Muscle layer of duodenum (tissue), 2 donors: ENCODE results near the gene SH3BP2.
A peak's percentile ranks its signal among the peaks of the same experiment; 100 is the strongest.

Experiments used
- H3K27ac ChIP-seq: one replicate; pipeline ENCODE4 v1.7.0; 2013; ENCODE audit warnings: mild to moderate bottlenecking, low read length
- H3K27me3 ChIP-seq: one replicate; pipeline ENCODE4 v1.7.0; 2013; ENCODE audit warnings: low read depth, mild to moderate bottlenecking, control low read depth, low read length
- H3K36me3 ChIP-seq, 2 donors: one replicate each; pipeline ENCODE4 v1.7.0; 2013; ENCODE audit warnings: low read length in 2 of 2, control low read depth in 1 of 2, mild to moderate bottlenecking in 1 of 2; ENCODE audit not compliant: insufficient read depth in 2 of 2, control insufficient read depth in 1 of 2
- H3K4me1 ChIP-seq, 2 donors: one replicate each; pipeline ENCODE4 v1.7.0; 2013; ENCODE audit warnings: low read length in 2 of 2, mild to moderate bottlenecking in 2 of 2, control low read depth in 1 of 2, moderate library complexity in 1 of 2; ENCODE audit not compliant: insufficient read depth in 2 of 2, control insufficient read depth in 1 of 2
- H3K4me3 ChIP-seq, 2 donors: one replicate each; pipeline ENCODE4 v1.7.0; 2013; ENCODE audit warnings: low read length in 2 of 2, low read depth in 1 of 2, mild to moderate bottlenecking in 1 of 2
- H3K9me3 ChIP-seq, 2 donors: one replicate each; pipeline ENCODE4 v1.7.0; 2013; ENCODE audit warnings: low read length in 2 of 2, control low read depth in 1 of 2, mild to moderate bottlenecking in 1 of 2; ENCODE audit not compliant: control insufficient read depth in 1 of 2
- donor health status: healthy.

The SH3BP2 gene

GRCh38 chr4:2818351-2818939, 25.6 kb downstream of the SH3BP2 start:
- H3K36me3 ChIP-seq: peaks cover 4 to 12% of the 10 kb centered on the region in 2 donors
- H3K4me1 ChIP-seq: peaks cover 0 to 14% of the 10 kb centered on the region in 2 donors
- peak overlapping the region in 1 of 2 donors; percentile 58 for H3K4me3 ChIP-seq
- H3K9me3 ChIP-seq: no peaks in the 10 kb centered on the region
- H3K27ac ChIP-seq: no peak overlapping the region
- H3K27me3 ChIP-seq: no peaks in the 10 kb centered on the region

GRCh38 chr4:2819244-2820215, 26.6 kb downstream of the SH3BP2 start:
- Histone ChIP-seq H3K4me3 (no peak overlapping the region), H3K27ac (no peak overlapping the region), H3K4me1 (peaks cover 0 to 10% of the 10 kb centered on the region in 2 donors), H3K27me3 (no peaks in the 10 kb centered on the region), H3K9me3 (no peaks in the 10 kb centered on the region), H3K36me3 (peaks cover 7 to 22% of the 10 kb centered on the region in 2 donors)

GRCh38 chr4:2820216-2820982, 27.5 kb downstream of the SH3BP2 start:
- no peak overlapping the region for H3K4me3 ChIP-seq
- peaks cover 0 to 10% of the 10 kb centered on the region in 2 donors for H3K4me1 ChIP-seq
- H3K27me3 ChIP-seq: no peaks in the 10 kb centered on the region
- H3K27ac ChIP-seq: no peak overlapping the region
- H3K9me3 ChIP-seq: no peaks in the 10 kb centered on the region
- H3K36me3 ChIP-seq: peaks cover 7 to 29% of the 10 kb centered on the region in 2 donors

- Histone ChIP-seq H3K36me3 (peaks cover 7 to 35% of the 10 kb centered on the region in 2 donors), H3K4me1 (peaks cover 0 to 2% of the 10 kb centered on the region in 2 donors), H3K4me3 (no peak overlapping the region), H3K27ac (no peak overlapping the region), H3K27me3 (no peaks in the 10 kb centered on the region), H3K9me3 (no peaks in the 10 kb centered on the region)
These were observed 29.8 kb downstream of the SH3BP2 start for GRCh38 chr4:2822461-2823300.

GRCh38 chr4:2823301-2823670, 30.4 kb downstream of the SH3BP2 start:
- Histone ChIP-seq H3K36me3 (peaks cover 7 to 40% of the 10 kb centered on the region in 2 donors), H3K27me3 (no peaks in the 10 kb centered on the region)

GRCh38 chr4:2823671-2824328, 30.9 kb downstream of the SH3BP2 start:
- H3K27ac ChIP-seq: no peak overlapping the region
- H3K4me3 ChIP-seq: no peak overlapping the region
- no peaks in the 10 kb centered on the region for H3K4me1 ChIP-seq
- H3K36me3 ChIP-seq: peaks cover 11 to 45% of the 10 kb centered on the region in 2 donors
- H3K9me3 ChIP-seq: no peaks in the 10 kb centered on the region
- H3K27me3 ChIP-seq: no peaks in the 10 kb centered on the region

More at GRCh38 chr4:2823301-2823670, 30.4 kb downstream of the SH3BP2 start:
- Histone ChIP-seq H3K4me1 (no peaks in the 10 kb centered on the region), H3K9me3 (no peaks in the 10 kb centered on the region), H3K27ac (no peak overlapping the region), H3K4me3 (no peak overlapping the region)

- Histone ChIP-seq H3K4me1 (no peaks in the 10 kb centered on the region), H3K27ac (no peak overlapping the region), H3K27me3 (no peaks in the 10 kb centered on the region), H3K4me3 (no peak overlapping the region), H3K36me3 (peaks cover 14 to 47% of the 10 kb centered on the region in 2 donors), H3K9me3 (no peaks in the 10 kb centered on the region)
These were observed 31.5 kb downstream of the SH3BP2 start for GRCh38 chr4:2824329-2824835.

GRCh38 chr4:2824836-2825381, 32.0 kb downstream of the SH3BP2 start:
- Histone ChIP-seq H3K9me3 (no peaks in the 10 kb centered on the region), H3K4me1 (no peaks in the 10 kb centered on the region), H3K36me3 (peaks cover 14 to 53% of the 10 kb centered on the region in 2 donors), H3K27ac (no peak overlapping the region), H3K27me3 (no peaks in the 10 kb centered on the region), H3K4me3 (no peak overlapping the region)

GRCh38 chr4:2825740-2826139, 32.9 kb downstream of the SH3BP2 start:
- Histone ChIP-seq H3K4me3 (no peak overlapping the region), H3K36me3 (peaks cover 14 to 57% of the 10 kb centered on the region in 2 donors), H3K27ac (no peak overlapping the region), H3K4me1 (no peaks in the 10 kb centered on the region), H3K9me3 (no peaks in the 10 kb centered on the region), H3K27me3 (no peaks in the 10 kb centered on the region)
